ENCODE data around the gene CDC5L.

GRCh38 chr6:44493593-44493992 is 106.1 kb downstream of the CDC5L start:
- no peak for TF ChIP-seq REST (IDR thresholded peaks at IDR 0.05; ENCODE audit: unreplicated experiment)
- no peak for TF ChIP-seq ZNF331 (CRISPR knock-in tag; IDR thresholded peaks at IDR 0.05; ENCODE audit: low read depth)

Data from GM23338 (cell line).